ENCODE measurements around the gene GPR132.

- TF ChIP-seq FOXA1 (IDR thresholded peaks at IDR 0.05) (no peak), BHLHE40 (IDR thresholded peaks at IDR 0.05; ENCODE audit: borderline replicate concordance) (no peak), TARDBP (IDR thresholded peaks at IDR 0.05) (no peak), FOXM1 (IDR thresholded peaks at IDR 0.05; ENCODE audit: borderline replicate concordance) (no peak), SUZ12 (IDR thresholded peaks at IDR 0.05) (no peak), ARNT (IDR thresholded peaks at IDR 0.05) (no peak), SP1 (IDR thresholded peaks at IDR 0.05) (no peak), ELF4 (IDR thresholded peaks at IDR 0.05) (no peak)
These were observed 20.5 kb upstream of the GPR132 start for GRCh38 chr14:105085766-105086165.
